T-helper 1 cell treated with Interleukin-12 subunit alpha and Interleukin-12 subunit beta and Interleukin-4 antibody, amounts not matched to agents 30 μg/mL and 1 μg/mL, for 36 hours (primary cell): ENCODE data around the gene GPR107.
"Not testable (repeated sequence)": the region's sequence is repeated elsewhere in the genome, so short reads cannot be mapped to it uniquely, and the experiment has no call there.

Source experiments
- H3K27ac Mint-ChIP-seq: one replicate; pipeline ENCODE4 v1.8.0; 2021; ENCODE audit warnings: mild to moderate bottlenecking, mixed read lengths
- H3K27me3 Mint-ChIP-seq: one replicate; pipeline ENCODE4 v1.8.0; 2021; ENCODE audit warnings: low read depth, mixed read lengths
- H3K36me3 Mint-ChIP-seq: one replicate; pipeline ENCODE4 v1.8.0; 2021; ENCODE audit warnings: low read depth, mixed read lengths
- H3K4me1 Mint-ChIP-seq: one replicate; pipeline ENCODE4 v1.8.0; 2021; ENCODE audit warnings: low read depth, mixed read lengths
- H3K4me3 Mint-ChIP-seq: one replicate; pipeline ENCODE4 v1.8.0; 2021; ENCODE audit warnings: mild to moderate bottlenecking, moderate library complexity, mixed read lengths
- H3K9me3 Mint-ChIP-seq: one replicate; pipeline ENCODE4 v1.8.0; 2021; ENCODE audit warnings: mixed read lengths

GPR107 gene

GRCh38 chr9:130053504-130054324 lies at the start of gene GPR107:
Gene GPR107 (plus strand): TSS chr9:130053906. CDS start chr9:130053933, 27 bp downstream.
- Mint-ChIP-seq H3K4me1 (peaks cover 15% of the 10 kb centered on the region), H3K27ac (peak within 1 kb of the TSS; percentile 89), H3K36me3 (peaks cover 9% of the 10 kb centered on the region), H3K4me3 (peak within 1 kb of the TSS; percentile 94), H3K27me3 (no peaks in the 10 kb centered on the region), H3K9me3 (no peaks in the 10 kb centered on the region)

- Mint-ChIP-seq H3K4me3 (no peak overlapping the region), H3K27ac (peak overlapping the region; percentile 20), H3K9me3 (no peaks in the 10 kb centered on the region), H3K36me3 (peaks cover 22% of the 10 kb centered on the region), H3K27me3 (no peaks in the 10 kb centered on the region), H3K4me1 (peaks cover 38% of the 10 kb centered on the region)
These were observed 49.7 kb upstream of the GPR107 start for GRCh38 chr9:130003943-130004552.

GRCh38 chr9:130006952-130007351 lies 46.8 kb upstream of the GPR107 start:
- H3K27ac Mint-ChIP-seq = peak overlapping the region; percentile 84
- not testable (repeated sequence) for H3K27me3 Mint-ChIP-seq, H3K9me3 Mint-ChIP-seq
- peaks cover 50% of the 10 kb centered on the region for H3K4me1 Mint-ChIP-seq
- H3K36me3 Mint-ChIP-seq = peaks cover 23% of the 10 kb centered on the region
- peak overlapping the region; percentile 45 for H3K4me3 Mint-ChIP-seq

- H3K4me1 Mint-ChIP-seq = peaks cover 58% of the 10 kb centered on the region
- peaks cover 19% of the 10 kb centered on the region for H3K36me3 Mint-ChIP-seq
- H3K27me3 Mint-ChIP-seq = no peaks in the 10 kb centered on the region
- peak overlapping the region; percentile 79 for H3K27ac Mint-ChIP-seq
- H3K9me3 Mint-ChIP-seq = peaks cover 6% of the 10 kb centered on the region
- H3K4me3 Mint-ChIP-seq = peak overlapping the region; percentile 28
These were observed 45.2 kb upstream of the GPR107 start for GRCh38 chr9:130008538-130008937.

GRCh38 chr9:130009546-130009945 lies 44.2 kb upstream of the GPR107 start:
- not testable (repeated sequence) for H3K9me3 Mint-ChIP-seq, H3K27me3 Mint-ChIP-seq, H3K4me3 Mint-ChIP-seq
- H3K27ac Mint-ChIP-seq = peak overlapping the region; percentile 91
- H3K36me3 Mint-ChIP-seq = peaks cover 21% of the 10 kb centered on the region
- peaks cover 56% of the 10 kb centered on the region for H3K4me1 Mint-ChIP-seq

GRCh38 chr9:130010151-130010988 lies 43.3 kb upstream of the GPR107 start:
- peaks cover 56% of the 10 kb centered on the region for H3K4me1 Mint-ChIP-seq
- H3K27me3 Mint-ChIP-seq = no peaks in the 10 kb centered on the region
- H3K9me3 Mint-ChIP-seq = peaks cover 6% of the 10 kb centered on the region
- peaks cover 21% of the 10 kb centered on the region for H3K36me3 Mint-ChIP-seq
- peak overlapping the region; percentile 91 for H3K27ac Mint-ChIP-seq
- H3K4me3 Mint-ChIP-seq = peak overlapping the region; percentile 52

- H3K9me3 Mint-ChIP-seq = peaks cover 16% of the 10 kb centered on the region
- H3K36me3 Mint-ChIP-seq = peaks cover 35% of the 10 kb centered on the region
- H3K4me3 Mint-ChIP-seq = no peak overlapping the region
- H3K4me1 Mint-ChIP-seq = peaks cover 52% of the 10 kb centered on the region
- no peaks in the 10 kb centered on the region for H3K27me3 Mint-ChIP-seq
- H3K27ac Mint-ChIP-seq = peak overlapping the region; percentile 31
These were observed 40.4 kb upstream of the GPR107 start for GRCh38 chr9:130013326-130013725.

- Mint-ChIP-seq H3K36me3 (peaks cover 35% of the 10 kb centered on the region), H3K4me1 (peaks cover 41% of the 10 kb centered on the region), H3K9me3 (peaks cover 16% of the 10 kb centered on the region), H3K27ac (peak overlapping the region; percentile 9), H3K27me3 (no peaks in the 10 kb centered on the region), H3K4me3 (no peak overlapping the region)
These were observed 38.2 kb upstream of the GPR107 start for GRCh38 chr9:130015353-130016019.

GRCh38 chr9:130017076-130017475 lies 36.6 kb upstream of the GPR107 start:
- H3K4me1 Mint-ChIP-seq = peaks cover 33% of the 10 kb centered on the region
- H3K27ac Mint-ChIP-seq = peak overlapping the region; percentile 89
- peaks cover 27% of the 10 kb centered on the region for H3K36me3 Mint-ChIP-seq
- peaks cover 12% of the 10 kb centered on the region for H3K9me3 Mint-ChIP-seq
- no peak overlapping the region for H3K4me3 Mint-ChIP-seq
- no peaks in the 10 kb centered on the region for H3K27me3 Mint-ChIP-seq

GRCh38 chr9:130017510-130017909 lies 36.2 kb upstream of the GPR107 start:
- not testable (repeated sequence) for H3K4me3 Mint-ChIP-seq, H3K27me3 Mint-ChIP-seq, H3K9me3 Mint-ChIP-seq
- H3K4me1 Mint-ChIP-seq = peaks cover 33% of the 10 kb centered on the region
- H3K27ac Mint-ChIP-seq = peak overlapping the region; percentile 63
- H3K36me3 Mint-ChIP-seq = peaks cover 26% of the 10 kb centered on the region

- H3K4me3 Mint-ChIP-seq = no peak overlapping the region
These were observed 35.4 kb upstream of the GPR107 start for GRCh38 chr9:130018265-130018664.

GRCh38 chr9:130020618-130021017 lies 33.1 kb upstream of the GPR107 start:
- H3K27ac Mint-ChIP-seq = peak overlapping the region; percentile 52
- peaks cover 25% of the 10 kb centered on the region for H3K36me3 Mint-ChIP-seq
- H3K9me3 Mint-ChIP-seq = peaks cover 10% of the 10 kb centered on the region
- H3K4me1 Mint-ChIP-seq = peaks cover 44% of the 10 kb centered on the region
- H3K27me3 Mint-ChIP-seq = no peaks in the 10 kb centered on the region
- H3K4me3 Mint-ChIP-seq = no peak overlapping the region

More at GRCh38 chr9:130018265-130018664, 35.4 kb upstream of the GPR107 start:
- peaks cover 35% of the 10 kb centered on the region for H3K4me1 Mint-ChIP-seq
- peaks cover 10% of the 10 kb centered on the region for H3K9me3 Mint-ChIP-seq
- no peak overlapping the region for H3K27ac Mint-ChIP-seq
- H3K27me3 Mint-ChIP-seq = no peaks in the 10 kb centered on the region
- H3K36me3 Mint-ChIP-seq = peaks cover 28% of the 10 kb centered on the region

GRCh38 chr9:130021123-130021522 lies 32.6 kb upstream of the GPR107 start:
- Mint-ChIP-seq H3K27ac (no peak overlapping the region), H3K4me3 (no peak overlapping the region), H3K4me1 (peaks cover 46% of the 10 kb centered on the region), H3K9me3 (peaks cover 8% of the 10 kb centered on the region), H3K27me3 (no peaks in the 10 kb centered on the region), H3K36me3 (peaks cover 25% of the 10 kb centered on the region)

- H3K27me3 Mint-ChIP-seq, H3K9me3 Mint-ChIP-seq, H3K27ac Mint-ChIP-seq, H3K4me3 Mint-ChIP-seq: not testable (repeated sequence)
- Mint-ChIP-seq H3K4me1 (peaks cover 50% of the 10 kb centered on the region), H3K36me3 (peaks cover 18% of the 10 kb centered on the region)
These were observed 31.9 kb upstream of the GPR107 start for GRCh38 chr9:130021842-130022241.
